Measurements from ENCODE around the gene DCHS1.

Gene DCHS1

DNA sequence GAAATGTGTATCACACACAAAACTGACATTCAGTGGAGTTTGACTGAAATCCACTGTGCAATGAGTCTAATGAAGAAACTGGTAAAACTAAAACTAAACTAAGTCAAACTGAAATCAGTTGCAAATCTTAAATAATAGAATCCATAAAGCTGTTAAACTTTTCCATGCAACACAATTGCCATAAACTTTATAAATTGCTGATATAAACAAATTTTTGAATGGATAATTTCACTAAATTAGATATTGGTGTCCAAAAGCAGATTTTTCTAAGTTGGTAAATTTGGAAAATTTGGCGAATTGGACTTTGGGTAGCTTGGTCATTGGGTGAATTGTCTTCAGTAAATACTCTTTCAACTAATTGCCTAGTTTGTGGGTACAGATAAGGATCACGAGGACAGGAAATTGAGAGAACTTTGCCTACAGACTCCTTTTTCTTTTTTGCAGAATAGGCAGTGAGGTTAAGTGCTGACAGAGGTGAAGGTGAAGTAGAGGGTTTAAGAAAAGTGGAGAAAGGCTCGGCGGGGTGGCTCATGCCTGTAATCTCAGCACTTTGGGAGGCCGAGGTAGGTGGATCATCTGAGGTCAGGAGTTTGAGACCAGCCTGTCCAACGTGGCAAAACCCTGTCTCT is 14.7 kb upstream of the DCHS1 start:
- no peak for DNase-seq

DNA sequence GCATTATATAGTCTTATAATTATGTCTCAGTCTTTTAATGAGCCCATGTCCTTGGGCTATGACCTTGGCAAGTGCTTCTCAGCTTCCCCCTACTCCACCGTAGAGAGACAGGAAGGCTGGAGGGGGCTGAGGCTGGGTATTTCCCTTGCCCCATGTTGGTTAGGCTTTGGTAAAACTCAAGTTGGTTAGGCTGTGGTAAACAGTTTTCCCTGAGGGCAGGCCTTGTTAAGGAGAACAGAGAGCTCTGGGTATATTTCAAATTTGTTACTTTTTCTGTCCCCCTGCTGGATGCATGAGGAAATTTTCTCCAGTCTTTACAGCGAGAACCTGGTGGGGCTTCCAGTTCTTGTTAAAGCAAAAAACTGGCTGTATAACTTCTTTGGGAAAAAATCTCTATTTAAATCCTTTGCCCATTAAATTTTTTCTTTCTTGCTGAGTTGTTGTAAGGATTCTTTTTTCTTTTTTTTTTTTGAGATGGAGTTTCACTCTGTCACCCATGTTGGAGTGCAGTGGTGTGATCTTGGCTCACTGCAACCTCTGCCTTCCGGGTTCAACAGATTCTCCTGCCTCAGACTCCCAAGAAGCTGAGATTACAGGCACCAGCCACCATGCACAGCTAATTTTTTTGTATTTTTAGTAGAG is 12.2 kb upstream of the DCHS1 start:
- no peak for DNase-seq

DNA sequence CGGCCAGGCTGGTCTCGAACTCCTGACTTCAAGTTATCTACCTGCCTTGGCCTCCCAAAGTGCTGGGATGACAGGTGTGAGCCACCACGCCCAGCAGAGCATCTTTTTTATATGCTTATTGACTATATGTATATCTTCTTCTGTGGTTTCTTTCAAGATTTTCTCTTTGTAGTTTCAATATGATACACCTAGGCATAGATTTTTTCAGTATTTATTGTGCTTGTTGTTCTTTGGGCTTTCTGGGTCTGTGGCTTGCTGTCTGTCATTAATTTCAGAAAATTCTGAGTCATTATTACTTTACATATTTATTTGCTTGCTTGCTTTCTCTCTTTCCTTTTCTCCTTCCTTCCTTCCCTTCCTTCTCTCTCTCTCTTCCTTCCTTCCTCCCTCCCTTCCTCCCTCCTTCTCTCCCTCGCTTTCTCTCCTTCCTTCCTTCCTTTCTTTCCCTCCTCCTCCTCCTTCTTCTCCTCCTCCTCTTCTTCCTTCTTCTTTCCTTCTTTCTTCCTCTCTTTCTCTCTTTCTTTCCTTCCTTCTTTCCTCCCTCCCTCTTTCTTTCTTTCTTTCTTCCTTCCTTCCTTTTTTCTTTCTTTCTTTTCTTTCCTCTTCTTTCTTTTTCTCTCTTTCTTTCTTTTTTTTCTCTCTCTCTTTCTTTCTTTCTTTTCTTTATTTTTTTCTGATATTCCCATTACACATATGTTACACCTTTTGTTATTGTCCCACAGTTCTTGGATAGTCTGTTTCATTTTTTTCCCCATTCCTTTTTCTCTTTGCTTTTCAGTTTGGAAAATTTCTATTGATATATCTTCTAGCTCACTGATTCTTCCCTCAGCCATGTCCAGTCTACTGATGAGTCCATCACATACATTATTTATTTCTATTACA is 10.9 kb upstream of the DCHS1 start:
- DNase-seq = no peak

DNA sequence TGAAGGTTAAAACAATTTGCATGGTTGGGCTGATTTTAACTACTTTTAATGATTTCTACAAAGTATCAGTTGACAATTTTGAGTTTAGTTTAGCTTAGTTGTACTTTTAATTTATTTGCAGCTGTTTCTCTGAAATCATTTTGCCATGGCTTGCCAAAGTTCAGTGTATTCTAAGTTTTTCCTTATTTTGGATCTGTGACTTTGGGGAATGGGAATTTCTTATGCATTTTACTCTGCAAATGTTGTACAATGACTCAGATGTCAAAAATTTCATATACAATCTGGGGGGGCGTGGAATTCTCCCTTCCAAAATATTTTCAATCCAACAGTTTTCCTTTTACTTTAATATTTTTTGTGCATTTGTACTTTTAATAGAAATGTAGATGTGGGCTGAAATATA is 8.9 kb upstream of the DCHS1 start:
- no peak for DNase-seq

DNA sequence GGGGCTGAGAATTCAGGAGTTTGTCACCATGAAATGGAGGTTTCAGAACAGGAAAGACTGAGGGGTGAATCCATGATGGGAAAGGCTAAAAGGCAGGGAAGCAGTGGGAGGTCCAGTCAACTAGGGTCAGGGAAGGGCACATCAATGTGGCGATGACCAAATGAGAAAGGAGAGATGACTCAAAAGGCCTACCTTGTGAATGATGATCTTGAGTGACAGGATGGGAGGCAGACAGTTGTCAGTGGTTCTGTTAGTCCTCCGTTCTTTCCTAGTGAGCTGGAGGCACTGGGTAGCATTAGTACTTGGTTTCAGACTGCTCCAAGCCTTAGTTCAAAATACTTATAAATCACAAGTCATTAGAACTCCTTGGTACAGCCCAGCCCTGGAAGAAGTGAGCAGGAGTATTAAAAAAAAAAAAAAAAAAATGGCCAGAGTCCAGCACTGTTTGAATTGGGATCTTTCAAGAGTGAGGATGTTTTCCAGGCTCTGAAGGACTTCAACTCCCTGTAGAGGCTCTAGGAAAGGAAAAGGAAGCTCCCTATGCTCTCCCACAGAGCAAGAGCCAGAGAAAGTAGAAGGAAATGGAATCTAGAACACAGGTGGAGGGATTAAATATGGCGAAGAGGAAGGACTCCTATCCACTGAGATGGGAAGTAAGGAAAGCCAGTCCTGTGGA is 8.3 kb upstream of the DCHS1 start:
- no peak for DNase-seq

DNA sequence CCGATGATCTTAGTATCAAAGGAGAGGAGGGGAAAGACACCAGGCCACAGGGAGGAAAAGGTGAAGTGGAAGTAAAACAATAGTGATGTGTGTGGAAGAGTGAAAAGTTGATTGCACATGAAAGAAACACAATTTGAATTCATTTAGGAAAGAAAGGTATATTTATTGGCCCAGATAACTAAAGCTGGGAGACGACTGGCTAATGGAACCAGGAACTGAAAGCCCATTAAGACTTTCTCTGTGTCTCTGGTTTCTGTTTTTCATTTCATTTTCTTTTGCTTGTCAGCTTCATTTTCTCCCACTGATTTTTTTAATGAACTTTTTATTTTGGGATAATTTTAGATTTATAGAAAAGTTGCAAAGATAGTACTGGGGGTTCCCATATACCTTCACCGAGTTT is 5.1 kb upstream of the DCHS1 start:
- no peak for DNase-seq

DNA sequence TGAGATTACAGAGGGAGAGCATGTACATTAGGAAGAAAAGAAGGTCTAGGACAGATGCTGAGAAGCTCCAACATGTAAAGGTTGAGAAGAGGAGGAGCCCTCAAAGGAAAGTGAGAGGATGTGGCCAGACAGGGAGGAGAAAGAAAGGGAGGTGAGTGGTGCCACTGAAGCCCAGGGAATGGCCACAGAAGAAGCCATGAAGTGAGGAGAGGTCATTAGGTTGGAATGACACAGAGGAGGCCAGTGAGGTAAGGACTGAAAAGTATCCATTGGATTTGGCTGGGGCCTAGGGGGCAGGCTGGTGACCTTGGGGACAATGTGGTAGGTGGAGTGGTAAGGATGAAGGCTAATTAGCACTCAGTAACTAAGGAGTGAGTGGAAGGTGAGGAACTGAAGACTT is 3.0 kb upstream of the DCHS1 start:
- no peak for DNase-seq

DNA sequence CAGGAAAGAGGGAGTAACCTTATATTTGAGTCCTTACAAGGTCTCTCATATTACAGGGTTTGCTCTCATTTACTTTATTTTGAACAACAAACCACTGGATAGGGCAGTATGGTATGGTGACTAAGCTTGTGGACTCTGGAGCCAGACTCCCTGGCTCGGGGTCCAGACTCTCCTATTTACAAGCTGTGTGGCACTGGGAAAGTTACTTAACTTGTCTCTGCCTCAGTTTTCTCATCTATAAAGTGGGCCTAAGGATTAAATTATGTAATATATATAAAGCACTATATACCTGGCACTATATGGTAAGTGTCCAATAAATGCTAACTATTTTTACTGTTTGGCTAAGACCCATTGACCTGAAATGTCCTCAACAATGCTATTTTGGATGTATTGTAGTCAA is 1.7 kb upstream of the DCHS1 start:
- DNase-seq = no peak

DNA sequence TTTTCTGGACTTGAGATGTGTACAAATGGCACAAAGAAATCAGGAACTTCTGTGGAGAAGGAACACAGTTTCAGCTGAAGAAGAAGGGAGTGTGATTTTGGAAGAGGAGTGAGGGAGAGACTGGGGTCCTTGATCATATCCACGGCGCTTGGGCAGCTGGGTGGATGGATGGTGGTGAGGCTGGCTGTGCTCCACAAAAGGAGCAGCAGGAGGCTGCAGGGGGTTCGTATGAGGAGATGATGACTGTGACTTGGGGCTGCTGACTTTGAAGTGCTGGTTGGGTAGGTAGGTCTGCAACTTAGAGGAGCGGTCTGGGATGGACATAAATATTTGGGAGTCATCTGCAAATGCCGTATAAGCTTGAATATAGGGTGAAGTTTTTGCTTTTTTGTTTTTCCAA is 1.3 kb upstream of the DCHS1 start:
- DNase-seq = no peak

DNA sequence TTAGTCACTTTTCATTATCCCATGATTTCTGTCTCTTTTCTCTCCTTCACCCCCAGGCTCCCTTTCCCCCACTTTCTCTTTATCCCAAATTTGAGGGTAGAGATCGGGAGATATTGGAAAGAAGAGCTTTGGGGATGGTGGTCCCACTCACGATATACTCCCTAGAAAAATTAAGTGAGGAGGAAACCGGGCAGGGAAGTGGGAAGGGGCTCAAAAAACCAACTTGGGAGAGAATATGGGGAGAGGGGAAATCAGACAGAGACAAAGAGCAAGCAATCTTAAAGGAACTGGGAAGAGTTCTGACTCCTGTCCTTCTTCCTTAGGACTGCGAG is 941 bp upstream of the DCHS1 start:
- DNase-seq = no peak

DNA sequence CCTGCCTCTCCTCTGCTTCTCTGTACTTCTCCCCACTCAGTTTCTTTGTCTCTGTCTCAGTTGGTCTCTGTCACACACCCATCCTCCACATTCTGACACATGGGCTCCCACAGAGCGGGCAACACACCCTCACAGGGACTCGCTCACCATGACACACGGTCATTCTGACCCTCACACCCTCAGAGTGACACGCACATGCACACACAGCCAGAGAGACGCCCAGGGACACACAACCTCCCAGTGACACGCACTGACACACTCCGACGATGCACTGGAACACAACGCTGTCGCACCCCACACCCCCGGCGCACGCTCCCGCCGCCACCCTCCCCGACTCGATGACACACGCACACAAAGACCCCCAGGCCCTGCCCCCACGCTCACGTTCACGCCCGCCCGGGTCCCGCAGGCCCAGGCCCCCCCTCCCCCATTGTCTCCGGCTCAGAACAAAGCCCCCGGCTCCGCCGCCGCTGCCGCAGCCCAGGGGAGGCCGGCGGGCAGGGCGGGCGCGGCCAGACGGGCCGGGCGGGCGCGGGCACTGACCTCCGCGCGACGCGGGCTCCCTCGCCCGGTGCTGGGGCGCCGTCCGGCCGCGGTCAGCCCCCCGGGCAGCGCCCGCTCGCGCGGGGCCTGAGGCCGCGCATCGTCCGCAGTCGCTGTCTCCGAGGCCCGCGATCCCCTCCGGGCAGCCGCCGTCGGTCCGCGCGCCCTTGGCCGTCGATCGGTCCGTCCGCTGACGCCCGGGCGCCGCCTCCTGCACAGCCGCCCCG is 404 bp downstream of the DCHS1 start:
- DNase-seq = peak; percentile 23

DNA sequence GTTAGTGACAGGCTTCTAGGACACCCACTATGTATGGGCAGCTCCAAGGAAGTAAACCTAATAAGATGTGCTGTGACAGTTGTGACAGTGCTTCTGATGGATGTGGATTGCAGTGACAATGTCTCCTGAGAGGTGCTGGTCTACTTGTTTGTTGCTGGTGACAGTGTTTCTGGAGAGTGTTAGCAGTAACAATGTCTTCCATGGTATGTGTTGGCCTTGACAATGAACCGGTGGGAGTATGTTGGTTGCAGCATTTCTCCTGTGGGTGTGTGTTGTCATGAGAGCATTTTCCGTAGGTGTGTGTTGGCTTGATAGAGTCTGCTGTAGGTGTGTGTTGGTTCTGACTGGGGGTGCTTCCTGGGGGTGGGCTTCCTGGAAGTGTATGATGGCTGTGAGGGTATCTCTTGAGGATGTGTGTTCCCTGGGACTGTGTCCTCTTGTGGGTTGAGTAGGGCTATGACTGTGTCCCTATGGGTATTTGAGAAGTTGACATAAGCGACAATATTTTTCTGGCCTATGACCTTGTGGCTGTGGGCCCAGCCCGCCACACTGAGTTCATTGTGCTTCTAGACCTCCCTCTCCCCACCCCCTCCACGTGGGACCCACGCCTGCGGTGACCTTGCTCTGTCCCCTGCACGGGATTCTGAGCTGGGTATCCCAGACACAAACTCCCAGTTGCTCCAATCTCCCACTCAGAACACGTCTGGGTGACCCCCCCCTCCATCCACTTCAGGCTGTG is 1.2 kb downstream of the DCHS1 start:
- DNase-seq = no peak

DNA sequence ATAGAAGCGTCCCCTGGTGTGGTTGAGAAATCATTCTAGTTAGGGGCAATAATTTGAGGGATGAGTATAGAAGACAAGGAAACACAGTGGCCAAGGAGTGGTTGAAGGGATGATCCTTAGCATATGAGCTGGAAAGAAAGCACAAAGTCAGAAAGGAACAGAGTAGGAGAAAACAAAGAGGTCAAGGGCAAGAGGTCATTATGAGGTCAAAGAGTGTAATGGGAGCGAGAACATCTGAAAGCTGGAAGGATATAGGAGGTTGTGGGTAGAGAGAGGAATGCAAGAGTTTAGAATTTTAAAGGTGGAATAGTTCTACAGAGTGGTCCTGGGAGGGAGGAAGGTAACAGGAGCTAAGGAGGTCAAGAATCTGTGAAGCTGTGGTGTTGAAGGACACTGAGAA is 2.0 kb downstream of the DCHS1 start:
- no peak for DNase-seq

DNA sequence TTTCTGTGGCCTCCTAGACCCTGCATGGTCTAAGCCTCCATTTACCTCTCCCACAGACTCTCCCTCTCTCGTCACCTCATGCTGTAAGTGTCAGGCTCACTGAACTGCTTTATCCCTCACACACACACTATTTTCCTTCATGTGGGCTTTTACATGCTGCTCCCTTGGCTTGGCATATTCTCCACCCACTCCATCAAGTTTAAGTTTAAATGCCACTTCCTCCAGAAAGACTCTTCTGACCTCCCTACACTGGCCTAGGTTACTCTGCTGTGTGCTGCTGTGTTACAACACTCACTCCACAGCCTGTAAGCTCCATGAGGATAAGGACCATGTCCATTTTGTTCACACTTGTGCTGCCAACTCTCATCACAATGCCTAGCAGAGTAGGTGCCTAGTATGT is 2.5 kb downstream of the DCHS1 start:
- DNase-seq = no peak

DNA sequence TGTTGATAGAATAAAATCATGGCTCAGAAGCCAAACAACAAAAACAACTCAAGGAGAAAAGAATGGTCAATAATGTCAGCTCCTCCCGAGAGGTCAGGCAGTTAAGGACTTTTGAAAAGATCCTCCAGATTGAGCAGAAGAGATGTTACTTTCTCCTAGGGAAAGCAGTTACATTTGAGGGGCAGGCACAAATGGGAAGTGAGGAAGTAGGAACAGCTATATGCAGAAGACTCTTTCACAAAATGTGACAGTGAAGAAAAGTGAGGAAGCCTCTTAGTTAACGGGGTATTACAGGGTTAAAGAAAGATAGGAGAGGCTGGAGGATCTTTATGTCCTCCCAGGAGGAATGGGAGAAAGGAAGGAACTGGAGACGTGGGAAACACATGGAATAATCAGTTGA is 3.4 kb downstream of the DCHS1 start:
- DNase-seq = no peak

DNA sequence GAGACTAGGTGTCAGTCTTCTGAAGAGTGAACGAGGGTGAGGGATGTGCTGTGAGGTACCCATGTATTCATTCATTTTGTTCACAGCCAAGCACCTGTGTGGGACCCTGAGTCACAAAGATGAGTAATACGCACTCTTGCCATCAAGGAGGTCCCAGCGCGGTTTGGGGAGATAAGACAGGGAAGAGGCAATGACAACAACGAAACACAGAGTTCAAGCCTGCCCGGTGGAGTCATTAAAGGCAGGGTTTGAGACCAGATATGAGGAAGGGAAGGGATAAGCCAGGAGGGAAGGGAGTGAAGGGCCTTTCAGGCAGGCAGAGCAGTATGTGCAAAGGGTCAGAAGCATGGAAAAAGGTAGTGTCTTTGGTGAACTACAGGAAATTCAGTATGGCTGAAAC is 4.6 kb downstream of the DCHS1 start:
- no peak for DNase-seq

DNA sequence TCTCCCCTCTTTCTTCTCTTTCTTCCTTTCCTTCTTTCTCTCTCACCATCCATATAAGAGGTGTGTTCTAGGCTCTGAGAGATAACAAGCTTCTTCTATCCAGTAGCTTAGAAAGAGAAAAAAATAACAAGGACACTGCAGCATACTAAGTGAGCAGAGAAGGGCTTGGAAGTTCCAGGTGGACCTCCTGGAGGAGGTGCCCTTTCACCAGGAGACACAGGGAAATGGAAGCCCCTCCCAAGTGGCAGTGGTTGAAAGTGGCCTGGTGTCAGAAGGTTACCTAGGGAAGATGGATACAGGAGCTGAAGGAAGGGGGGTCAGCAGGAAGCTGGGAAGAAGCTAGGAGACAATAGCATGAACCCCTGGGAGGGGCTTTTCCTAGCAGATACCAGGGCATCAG is 5.5 kb downstream of the DCHS1 start:
- DNase-seq = no peak

DNA sequence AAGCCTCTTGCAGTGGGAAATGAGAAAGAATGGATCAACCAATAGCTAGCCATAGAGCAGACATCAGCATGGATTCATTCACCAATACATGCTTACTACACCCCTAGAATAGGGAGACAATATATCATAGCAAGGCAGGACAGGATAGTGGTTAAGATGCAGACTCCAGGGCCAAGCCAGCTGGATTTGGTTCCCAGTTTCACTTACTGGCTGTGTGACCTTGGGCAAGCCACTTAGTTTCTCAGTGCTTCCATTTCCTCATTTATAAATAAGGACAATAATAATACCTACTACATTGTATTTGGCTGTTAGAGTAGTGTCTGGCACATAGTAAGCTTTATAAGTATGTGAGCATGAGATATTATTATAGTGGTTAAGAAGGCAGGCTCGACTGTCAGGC is 7.1 kb downstream of the DCHS1 start:
- DNase-seq = no peak

DNA sequence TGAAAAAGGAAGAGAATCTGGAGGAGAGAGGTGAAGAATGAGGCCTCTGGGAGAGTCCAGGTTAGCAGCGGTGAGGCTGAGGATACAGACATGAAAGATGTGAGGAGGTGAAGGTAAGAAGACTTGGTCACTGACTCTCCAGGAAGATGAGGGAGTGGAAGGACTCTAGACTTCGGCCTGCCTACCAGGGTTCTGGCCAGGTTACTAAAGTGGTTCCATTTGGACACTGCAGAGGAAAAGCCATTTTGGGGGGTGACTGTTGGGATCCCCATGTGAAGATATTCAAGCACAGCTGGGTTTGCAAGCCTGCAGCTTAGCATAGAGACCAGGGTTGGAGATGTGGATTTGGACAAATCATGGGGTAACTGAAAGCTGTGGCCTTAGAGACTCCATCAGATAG is 7.8 kb downstream of the DCHS1 start:
- no peak for DNase-seq

DNA sequence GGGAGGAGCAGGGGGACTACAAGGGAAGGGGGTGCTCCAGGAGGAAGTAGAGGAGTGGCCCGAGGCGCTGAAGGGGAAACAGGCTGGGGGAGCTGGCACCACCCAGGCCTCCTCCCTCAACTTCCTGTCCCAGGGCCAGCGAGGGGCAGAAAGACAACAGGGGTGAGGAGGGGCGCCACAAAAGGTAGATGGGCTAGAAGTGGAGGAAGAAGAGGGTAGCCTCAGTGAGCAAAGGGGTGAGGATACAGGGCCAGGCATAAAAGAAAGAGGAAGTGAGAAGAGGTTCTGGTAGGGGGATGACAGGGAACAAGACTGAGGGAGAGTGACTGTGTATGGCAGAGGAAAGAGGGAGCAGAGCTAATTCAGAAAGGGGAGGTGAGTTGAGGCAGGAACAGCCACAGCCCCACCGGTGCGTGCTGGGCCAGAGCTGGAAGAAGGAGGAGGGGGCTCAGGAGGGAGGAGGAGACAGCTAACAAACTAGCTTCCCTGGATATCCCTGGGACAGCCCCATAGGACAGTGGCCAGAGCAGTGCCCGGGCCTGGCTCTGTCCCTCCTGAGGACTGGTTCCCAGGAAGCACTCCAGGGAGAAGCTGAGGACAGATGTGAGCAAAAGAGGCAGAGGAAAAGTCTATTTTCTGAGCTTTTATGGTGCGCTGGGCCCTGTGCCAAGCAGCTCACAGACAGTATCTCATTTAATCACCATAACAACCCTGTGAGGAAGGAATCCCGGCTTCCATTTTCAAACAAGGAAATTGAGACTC is 8.5 kb downstream of the DCHS1 start:
- no peak for DNase-seq

DNA sequence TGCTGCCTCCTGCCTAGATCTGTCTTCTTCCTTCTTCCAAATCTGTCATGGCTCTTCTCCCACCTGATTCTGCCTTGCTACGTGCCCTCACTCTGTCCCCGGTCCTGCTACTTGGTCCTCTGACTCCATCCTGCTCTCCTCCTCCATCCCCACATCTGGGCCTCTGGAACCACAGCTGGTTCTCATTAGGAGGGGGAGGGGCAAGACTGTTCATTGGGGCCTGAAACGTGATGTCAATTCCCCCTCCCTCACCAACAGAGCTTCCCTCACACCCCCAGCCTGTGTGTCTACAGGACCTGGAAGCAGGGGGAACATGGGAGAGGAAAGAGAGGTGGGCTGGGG is 9.1 kb downstream of the DCHS1 start:
- no peak for DNase-seq

DNA sequence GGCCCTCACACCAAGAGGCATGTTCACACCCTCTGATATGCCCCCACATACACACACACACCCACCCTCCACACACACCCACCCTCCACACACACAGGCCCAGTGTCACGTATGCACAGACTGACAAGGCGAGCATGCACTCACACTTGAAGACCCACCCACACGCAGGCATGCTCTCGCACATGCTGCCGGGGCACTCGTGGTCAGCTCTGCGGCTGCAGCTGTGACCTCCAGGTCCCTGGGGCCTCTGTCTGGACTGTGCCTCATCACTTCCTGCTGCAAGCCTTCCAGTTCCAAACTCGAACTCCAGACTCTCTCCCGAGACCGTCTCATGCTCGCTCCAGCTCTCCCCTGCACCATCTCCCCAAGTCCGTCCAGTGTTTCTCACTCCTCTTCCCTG is 9.5 kb downstream of the DCHS1 start:
- no peak for DNase-seq

Measured in amniotic stem cell (primary cell).